WERI-Rb-1 (cell line): ENCODE measurements around the gene APOL5.

Experiments
- DNase-seq: peaks from one replicate; pipeline ENCODE4 v3.0.0-alpha.2; 2020
- H3K27ac ChIP-seq: fragments of 250-450 bp; sonication (Bioruptor Pico); 2 replicates; pipeline ENCODE4 v1.5.1; 2020; ENCODE audit warnings: mild to moderate bottlenecking, moderate library complexity
- H3K27me3 ChIP-seq: fragments of 250-450 bp; sonication (Bioruptor Pico); 2 replicates; pipeline ENCODE4 v1.5.1; 2021; ENCODE audit warnings: mild to moderate bottlenecking, low read depth, moderate library complexity; ENCODE audit not compliant: insufficient read depth, severe bottlenecking
- H3K36me3 ChIP-seq: fragments of 250-450 bp; sonication (Bioruptor Pico); 2 replicates; pipeline ENCODE4 v1.5.1; 2020; ENCODE audit warnings: mild to moderate bottlenecking, moderate library complexity
- H3K4me3 ChIP-seq: 2 replicates; pipeline ENCODE4 v1.5.1; 2011; ENCODE audit warnings: low read depth, mild to moderate bottlenecking, control low read depth, low read length
- H3K9me3 ChIP-seq: fragments of 250-450 bp; sonication (Bioruptor Pico); 2 replicates; pipeline ENCODE4 v1.5.1; 2021; ENCODE audit warnings: mild to moderate bottlenecking, moderate library complexity; ENCODE audit not compliant: severe bottlenecking
- CTCF ChIP-seq: IDR thresholded peaks from 2 replicates; pipeline ENCODE4 v1.5.1; 2011; ENCODE audit warnings: low read depth, mild to moderate bottlenecking, control low read depth, inconsistent platforms, low read length

The APOL5 gene

GRCh38 chr22:35740616-35741015 is 22.9 kb downstream of the APOL5 start:
- no peak overlapping the region for H3K27ac ChIP-seq
- peaks cover 6% of the 10 kb centered on the region; the same call in 1 of the 2 replicates for H3K36me3 ChIP-seq
- TF ChIP-seq CTCF, result no peak
- H3K4me3 ChIP-seq, result no peak overlapping the region
- no peak for DNase-seq
- H3K9me3 ChIP-seq, result no peaks in the 10 kb centered on the region
- H3K27me3 ChIP-seq, result no peaks in the 10 kb centered on the region

GRCh38 chr22:35742342-35743100 is 24.8 kb downstream of the APOL5 start:
- TF ChIP-seq CTCF, result no peak
- H3K27me3 ChIP-seq, result no peaks in the 10 kb centered on the region
- no peak overlapping the region for H3K4me3 ChIP-seq
- H3K27ac ChIP-seq, result no peak overlapping the region
- no peak for DNase-seq
- no peaks in the 10 kb centered on the region for H3K9me3 ChIP-seq
- peaks cover 14% of the 10 kb centered on the region for H3K36me3 ChIP-seq

GRCh38 chr22:35743326-35743860 is 25.7 kb downstream of the APOL5 start:
- Histone ChIP-seq H3K36me3 (peaks cover 14% of the 10 kb centered on the region), H3K9me3 (no peaks in the 10 kb centered on the region), H3K27ac (no peak overlapping the region), H3K27me3 (no peaks in the 10 kb centered on the region), H3K4me3 (no peak overlapping the region)
- no peak for TF ChIP-seq CTCF
- no peak for DNase-seq

GRCh38 chr22:35746248-35746647 is 28.6 kb downstream of the APOL5 start:
- no peak overlapping the region for H3K27ac ChIP-seq
- no peak overlapping the region for H3K4me3 ChIP-seq
- DNase-seq, result no peak
- peaks cover 14% of the 10 kb centered on the region for H3K36me3 ChIP-seq
- H3K9me3 ChIP-seq, result no peaks in the 10 kb centered on the region
- H3K27me3 ChIP-seq, result no peaks in the 10 kb centered on the region
- no peak for TF ChIP-seq CTCF

- Histone ChIP-seq H3K27me3 (no peaks in the 10 kb centered on the region), H3K27ac (no peak overlapping the region), H3K36me3 (peaks cover 14% of the 10 kb centered on the region), H3K4me3 (no peak overlapping the region), H3K9me3 (no peaks in the 10 kb centered on the region)
- no peak for TF ChIP-seq CTCF
- DNase-seq, result no peak
These were observed 29.5 kb downstream of the APOL5 start for GRCh38 chr22:35746946-35747703.
